Testis (tissue), 2 donors: Measurements from ENCODE around the gene DLG1.

Experiments used
- CTCF ChIP-seq, 3 experiments: fragments of 450-650 bp in 2 of 3; fragments of 200-600 bp in 1 of 3; sonication (generic) in 1 of 3; IDR thresholded peaks; one replicate each; pipeline ENCODE4 v1.5.1; 2016 to 2019; ENCODE audit warnings: antibody characterized with exemption in 3 of 3, mild to moderate bottlenecking in 2 of 3, moderate library complexity in 1 of 3
- POLR2A ChIP-seq: fragments of 450-650 bp; IDR thresholded peaks from one replicate; pipeline ENCODE4 v1.6.1; 2017; ENCODE audit warnings: antibody characterized with exemption, mild to moderate bottlenecking, moderate library complexity

GRCh38 chr3:196998966-196999760 is 299.2 kb downstream of the DLG1 start:
- TF ChIP-seq POLR2A (no peak), CTCF (IDR thresholded peaks at IDR 0.05) (no peak)
